HG03558 (cell line): ENCODE measurements around the gene PSG6.
"Not testable (repeated sequence)": the region's sequence is repeated elsewhere in the genome, so short reads cannot be mapped to it uniquely, and the experiment has no call there.

Experiments
- ATAC-seq: cut with Tn5 transposase; IDR thresholded peaks from one replicate; pipeline ENCODE4 v1.9.1; 2021; ENCODE audit warnings: moderate number of reproducible peaks; ENCODE audit not compliant: unreplicated experiment; ENCODE audit errors: extremely low read depth

Gene PSG6

GRCh38 chr19:42917634-42918033 is at the start of gene PSG6:
Gene PSG6 (minus strand): TSS chr19:42917894. CDS start chr19:42917792, 102 bp downstream.
- not testable (repeated sequence) for ATAC-seq

GRCh38 chr19:42965176-42965575 is 47.5 kb upstream of the PSG6 start:
- no peak for ATAC-seq

- no peak for ATAC-seq
Observed at GRCh38 chr19:42961119-42961518, 43.4 kb upstream of the PSG6 start.

- ATAC-seq: not testable (repeated sequence)
Observed at GRCh38 chr19:42952126-42952525, 34.4 kb upstream of the PSG6 start.

GRCh38 chr19:42951476-42951875 is 33.8 kb upstream of the PSG6 start:
- ATAC-seq: not testable (repeated sequence)

- no peak for ATAC-seq
Observed at GRCh38 chr19:42942187-42942789, 24.6 kb upstream of the PSG6 start.

- not testable (repeated sequence) for ATAC-seq
Observed at GRCh38 chr19:42937107-42937506, 19.4 kb upstream of the PSG6 start, which contains the start of gene PSG7. Gene PSG7 (minus strand): TSS chr19:42937207. CDS start chr19:42937076, 131 bp downstream.

GRCh38 chr19:42934726-42935125 is 17.0 kb upstream of the PSG6 start:
- not testable (repeated sequence) for ATAC-seq

- not testable (repeated sequence) for ATAC-seq
Observed at GRCh38 chr19:42934183-42934582, 16.5 kb upstream of the PSG6 start.

GRCh38 chr19:42933412-42933811 is 15.7 kb upstream of the PSG6 start:
- ATAC-seq: not testable (repeated sequence)

- ATAC-seq: not testable (repeated sequence)
Observed at GRCh38 chr19:42932485-42933101, 14.9 kb upstream of the PSG6 start.

GRCh38 chr19:42930214-42930613 is 12.5 kb upstream of the PSG6 start:
- ATAC-seq: not testable (repeated sequence)

- no peak for ATAC-seq
Observed at GRCh38 chr19:42928896-42929295, 11.2 kb upstream of the PSG6 start.

- ATAC-seq: no peak
Observed at GRCh38 chr19:42926781-42927180, 9.1 kb upstream of the PSG6 start.

- ATAC-seq: not testable (repeated sequence)
Observed at GRCh38 chr19:42923106-42923505, 5.4 kb upstream of the PSG6 start.

GRCh38 chr19:42920971-42921370 is 3.3 kb upstream of the PSG6 start:
- not testable (repeated sequence) for ATAC-seq

- no peak for ATAC-seq
Observed at GRCh38 chr19:42919757-42920079, 2.0 kb upstream of the PSG6 start.

GRCh38 chr19:42919070-42919756 is 1.5 kb upstream of the PSG6 start:
- ATAC-seq: not testable (repeated sequence)

GRCh38 chr19:42918377-42919069 is 829 bp upstream of the PSG6 start:
- not testable (repeated sequence) for ATAC-seq

GRCh38 chr19:42916931-42917330 is 763 bp downstream of the PSG6 start:
- not testable (repeated sequence) for ATAC-seq

GRCh38 chr19:42913516-42913915 is 4.2 kb downstream of the PSG6 start:
- not testable (repeated sequence) for ATAC-seq
